ENCODE results near the gene PDE6A. TPM values are rescaled to one million over a fixed set of nuclear protein-coding genes. Genes with fewer than 3 reads are reported as not detected.

PDE6A gene
- total RNA-seq, 1 experiment from 2014 or later: not detected

DNA sequence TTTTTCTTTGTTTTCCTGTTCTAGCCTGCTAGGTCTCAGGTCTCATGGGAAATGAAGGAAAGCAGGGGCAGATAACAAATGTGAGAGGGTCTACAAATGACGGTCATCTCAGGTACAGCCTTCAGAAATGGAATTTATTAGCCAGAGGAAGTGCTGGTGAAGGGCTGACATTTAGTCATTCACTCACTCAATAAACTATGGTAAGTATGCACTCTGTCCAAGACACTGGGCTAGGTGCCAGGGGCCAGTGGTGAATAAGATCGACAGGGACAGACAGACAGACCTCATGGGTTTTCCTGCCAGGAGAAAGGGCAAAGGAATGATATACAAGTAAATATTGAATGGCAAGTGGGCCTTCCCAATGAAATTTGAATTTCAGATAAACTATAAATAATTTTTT lies 6.3 kb downstream of the PDE6A start:
- H4K5ac ChIP-seq (ENCODE audit: insufficient read length, low read depth, low read length): no peak overlapping the region
- no peak overlapping the region for H4K8ac ChIP-seq (replicated peaks; ENCODE audit: insufficient read length, low read depth, low read length)
- no peak overlapping the region for H3K23ac ChIP-seq (ENCODE audit: insufficient read length, low read depth, low read length)
- no peak overlapping the region for H3K18ac ChIP-seq (ENCODE audit: insufficient read length, low read depth, low read length)
- no peak overlapping the region for H2BK20ac ChIP-seq (ENCODE audit: low read depth, low read length, poor library complexity, severe bottlenecking)
- no peaks in the 10 kb centered on the region for H3K9me3 ChIP-seq (ENCODE audit: control insufficient read depth, low read depth, low read length)
- H2AK5ac ChIP-seq (ENCODE audit: insufficient read length, low read length): no peak overlapping the region
- H2AFZ ChIP-seq (ENCODE audit: low read length): no peak overlapping the region
- no peak overlapping the region for H3K14ac ChIP-seq (ENCODE audit: insufficient read depth, low read length)
- no peak overlapping the region for H3K27ac ChIP-seq (ENCODE audit: insufficient read length, low read depth, low read length)
- no peak overlapping the region for H3K4me3 Mint-ChIP-seq
- H3K27me3 ChIP-seq (ENCODE audit: insufficient read depth, low read length): no peaks in the 10 kb centered on the region
- H4K20me1 ChIP-seq (ENCODE audit: control insufficient read depth, insufficient read depth, insufficient read length): no peaks in the 10 kb centered on the region
- H3K4me1 ChIP-seq (ENCODE audit: insufficient read depth, low read length): no peaks in the 10 kb centered on the region
- H3K56ac ChIP-seq (ENCODE audit: insufficient read length, low read depth, low read length): no peak overlapping the region
- H3K9me3 Mint-ChIP-seq: no peaks in the 10 kb centered on the region
- no peaks in the 10 kb centered on the region for H3K79me1 ChIP-seq (ENCODE audit: insufficient read depth, low read depth, low read length, poor library complexity, severe bottlenecking)
- TF ChIP-seq, protein P1, sequence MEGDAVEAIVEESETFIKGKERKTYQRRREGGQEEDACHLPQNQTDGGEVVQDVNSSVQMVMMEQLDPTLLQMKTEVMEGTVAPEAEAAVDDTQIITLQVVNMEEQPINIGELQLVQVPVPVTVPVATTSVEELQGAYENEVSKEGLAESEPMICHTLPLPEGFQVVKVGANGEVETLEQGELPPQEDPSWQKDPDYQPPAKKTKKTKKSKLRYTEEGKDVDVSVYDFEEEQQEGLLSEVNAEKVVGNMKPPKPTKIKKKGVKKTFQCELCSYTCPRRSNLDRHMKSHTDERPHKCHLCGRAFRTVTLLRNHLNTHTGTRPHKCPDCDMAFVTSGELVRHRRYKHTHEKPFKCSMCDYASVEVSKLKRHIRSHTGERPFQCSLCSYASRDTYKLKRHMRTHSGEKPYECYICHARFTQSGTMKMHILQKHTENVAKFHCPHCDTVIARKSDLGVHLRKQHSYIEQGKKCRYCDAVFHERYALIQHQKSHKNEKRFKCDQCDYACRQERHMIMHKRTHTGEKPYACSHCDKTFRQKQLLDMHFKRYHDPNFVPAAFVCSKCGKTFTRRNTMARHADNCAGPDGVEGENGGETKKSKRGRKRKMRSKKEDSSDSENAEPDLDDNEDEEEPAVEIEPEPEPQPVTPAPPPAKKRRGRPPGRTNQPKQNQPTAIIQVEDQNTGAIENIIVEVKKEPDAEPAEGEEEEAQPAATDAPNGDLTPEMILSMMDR (conservative IDR thresholded peaks at IDR 0.05): no peak
- DNase-seq: no peak
- no peaks in the 10 kb centered on the region for H3K79me2 ChIP-seq (ENCODE audit: insufficient read depth, low read length)
- no peak overlapping the region for H3K4ac ChIP-seq (ENCODE audit: low read depth, low read length)
- H3T11ph ChIP-seq (ENCODE audit: low read length): no peak overlapping the region
- H3K4me2 ChIP-seq (ENCODE audit: insufficient read depth, insufficient read length, low read length): no peak overlapping the region
- no peak overlapping the region for H2BK12ac ChIP-seq (ENCODE audit: insufficient read length, low read depth, low read length)
- H3K36me3 Mint-ChIP-seq (ENCODE audit: insufficient read depth in 1 of 3, low read depth in 3 of 3): no peaks in the 10 kb centered on the region
- H3K27me3 Mint-ChIP-seq (ENCODE audit: low read depth): peaks cover 9% of the 10 kb centered on the region
- WGBS (ENCODE audit: extremely low coverage, insufficient read length, low lambda C conversion rate): no CpG with 5 or more reads among the region's 2 CpGs
- no peak overlapping the region for H2BK120ac ChIP-seq (ENCODE audit: low read depth, low read length, poor library complexity, severe bottlenecking)
- H3K9ac ChIP-seq (ENCODE audit: extremely low read depth, insufficient read length, low read length): no peak overlapping the region
- no peak overlapping the region for H2BK15ac ChIP-seq (ENCODE audit: low read depth, low read length)
- H3K4me1 Mint-ChIP-seq: peaks cover 8 to 14% of the 10 kb centered on the region in 2 experiments
- no peak overlapping the region for H4K91ac ChIP-seq (ENCODE audit: insufficient read length, low read depth, low read length)
- H2BK5ac ChIP-seq (ENCODE audit: insufficient read length, low read length): no peak overlapping the region
- no peaks in the 10 kb centered on the region for H3K23me2 ChIP-seq (ENCODE audit: insufficient read length, low read depth, low read length, poor library complexity, severe bottlenecking)
- no peak overlapping the region for H3K27ac Mint-ChIP-seq
